ENCODE data around the gene MAST3. TPM values are rescaled to one million over a fixed set of nuclear protein-coding genes. Genes with fewer than 3 reads are reported as not detected.

The MAST3 gene
- polyA plus RNA-seq, 3 donors = 6.8 to 34.0 (median 12.4) TPM

DNA sequence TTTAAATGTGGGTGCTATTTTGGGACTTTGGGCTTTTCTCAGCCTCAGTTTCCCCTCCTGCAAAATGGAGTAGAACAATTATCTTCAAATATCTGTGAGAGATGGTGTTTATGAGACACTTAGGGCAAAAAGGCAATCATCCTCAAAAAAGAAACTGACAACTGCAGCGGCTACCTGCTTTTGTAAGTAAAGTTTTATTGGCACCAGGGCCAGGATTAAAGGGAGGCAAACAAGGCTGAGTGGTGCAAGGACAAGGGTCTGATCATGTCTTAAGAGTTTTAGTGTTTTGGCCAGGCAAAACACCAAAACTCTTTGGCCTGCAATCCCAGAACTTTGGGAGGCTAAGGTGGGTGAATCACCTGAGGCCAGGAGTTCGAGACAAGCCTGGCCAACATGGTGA lies 1.3 kb upstream of the MAST3 start:
- H3K27ac Mint-ChIP-seq = peak overlapping the region in 1 of 7 donors; percentile 4
- H3K36me3 Mint-ChIP-seq = peaks cover 3 to 5% of the 10 kb centered on the region in 2 donors

DNA sequence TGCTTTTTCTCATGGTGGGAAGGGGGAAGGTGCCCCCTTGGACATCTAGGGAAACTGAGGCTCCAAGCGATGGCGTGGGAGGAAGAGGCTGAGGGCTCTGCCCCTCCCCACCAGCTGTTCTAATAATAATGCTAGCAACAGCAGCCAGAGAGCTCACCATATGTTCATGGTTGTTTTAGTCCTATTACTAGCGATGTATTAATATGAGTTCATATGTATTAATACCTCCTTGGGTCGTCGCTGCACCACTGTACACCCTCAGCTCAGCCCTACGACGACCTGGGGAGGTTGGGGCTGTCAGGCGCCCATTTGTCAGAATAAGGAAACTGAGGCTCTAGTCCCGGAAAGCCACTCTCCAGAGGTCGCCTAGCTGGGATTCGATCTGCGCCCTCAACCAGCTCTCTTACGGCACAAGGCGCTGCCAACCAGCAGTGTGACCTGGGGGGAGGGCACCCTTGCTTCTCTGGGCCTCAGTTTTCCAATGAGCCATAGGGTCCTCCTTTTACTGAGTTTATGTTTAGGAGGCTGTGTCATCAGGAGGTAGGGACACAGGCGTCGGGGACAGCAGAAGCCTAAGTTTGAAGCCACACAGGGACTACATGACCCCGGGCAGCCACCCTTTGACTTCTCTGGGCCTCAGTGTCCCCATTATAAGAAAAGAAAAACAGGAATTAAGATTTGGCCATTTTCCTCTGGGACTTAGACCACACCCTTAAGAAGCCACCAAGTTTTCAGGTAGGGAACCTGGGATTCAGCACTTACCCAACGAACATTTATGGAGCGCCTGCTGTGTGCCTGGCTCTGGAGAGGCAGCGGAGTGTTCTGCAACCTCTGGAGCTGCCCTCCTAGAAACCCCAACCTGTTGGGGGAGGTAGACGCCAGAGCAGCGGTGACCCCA lies 664 bp downstream of the MAST3 start:
- peaks cover 29 to 36% of the 10 kb centered on the region in 2 donors for H3K4me1 ChIP-seq (ENCODE audit: control insufficient read depth in 1 of 2, insufficient read depth in 2 of 2, low read length in 2 of 2)
- H3K27ac ChIP-seq (ENCODE audit: low read depth in 1 of 2, low read length in 2 of 2) = no peak overlapping the region
- H4K20me1 ChIP-seq (ENCODE audit: insufficient read depth, low read length) = no peaks in the 10 kb centered on the region
- peaks cover 36% of the 10 kb centered on the region for H3K4me1 Mint-ChIP-seq
- H3K79me2 ChIP-seq (ENCODE audit: insufficient read depth, low read length) = no peaks in the 10 kb centered on the region
- TF ChIP-seq, protein P1, sequence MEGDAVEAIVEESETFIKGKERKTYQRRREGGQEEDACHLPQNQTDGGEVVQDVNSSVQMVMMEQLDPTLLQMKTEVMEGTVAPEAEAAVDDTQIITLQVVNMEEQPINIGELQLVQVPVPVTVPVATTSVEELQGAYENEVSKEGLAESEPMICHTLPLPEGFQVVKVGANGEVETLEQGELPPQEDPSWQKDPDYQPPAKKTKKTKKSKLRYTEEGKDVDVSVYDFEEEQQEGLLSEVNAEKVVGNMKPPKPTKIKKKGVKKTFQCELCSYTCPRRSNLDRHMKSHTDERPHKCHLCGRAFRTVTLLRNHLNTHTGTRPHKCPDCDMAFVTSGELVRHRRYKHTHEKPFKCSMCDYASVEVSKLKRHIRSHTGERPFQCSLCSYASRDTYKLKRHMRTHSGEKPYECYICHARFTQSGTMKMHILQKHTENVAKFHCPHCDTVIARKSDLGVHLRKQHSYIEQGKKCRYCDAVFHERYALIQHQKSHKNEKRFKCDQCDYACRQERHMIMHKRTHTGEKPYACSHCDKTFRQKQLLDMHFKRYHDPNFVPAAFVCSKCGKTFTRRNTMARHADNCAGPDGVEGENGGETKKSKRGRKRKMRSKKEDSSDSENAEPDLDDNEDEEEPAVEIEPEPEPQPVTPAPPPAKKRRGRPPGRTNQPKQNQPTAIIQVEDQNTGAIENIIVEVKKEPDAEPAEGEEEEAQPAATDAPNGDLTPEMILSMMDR (IDR thresholded peaks at IDR 0.05) = no peak
- peaks cover 0 to 5% of the 10 kb centered on the region in 2 donors for H3K27me3 ChIP-seq (ENCODE audit: control insufficient read depth in 2 of 2, insufficient read depth in 2 of 2, low read length in 2 of 2)
- H3K27ac Mint-ChIP-seq = peak overlapping the region in 4 of 7 donors; percentile 40 to 73 (median 65)
- H3K36me3 ChIP-seq (replicated peaks in 1 of 2; ENCODE audit: control insufficient read depth in 1 of 2, insufficient read depth in 2 of 2, low read length in 2 of 2) = no peaks in the 10 kb centered on the region
- H3K27me3 Mint-ChIP-seq (ENCODE audit: low read depth in 3 of 3) = peaks cover 14 to 20% (median 16%) of the 10 kb centered on the region in 3 donors
- peaks cover 0 to 5% of the 10 kb centered on the region in 2 donors for H3K9me3 ChIP-seq (replicated peaks in 1 of 2; ENCODE audit: control insufficient read depth in 1 of 2, insufficient read depth in 1 of 2, low read length in 2 of 2)
- peaks cover 0 to 7% (median 0%) of the 10 kb centered on the region in 7 donors for H3K9me3 Mint-ChIP-seq
- no peak for DNase-seq
- intact Hi-C loops (cut with micrococcal nuclease) = no loop called here
- H3K9ac ChIP-seq (ENCODE audit: insufficient read depth, low read length, poor library complexity, severe bottlenecking) = peak overlapping the region; percentile 50
- H3K4me2 ChIP-seq (replicated peaks; ENCODE audit: extremely low read depth, low read length, poor library complexity, severe bottlenecking) = peak overlapping the region; percentile 92
- H2AFZ ChIP-seq (ENCODE audit: insufficient read depth, low read depth, low read length, poor library complexity, severe bottlenecking) = peak overlapping the region; percentile 59
- peak overlapping the region; percentile 53 to 81 (median 55) for H3K4me3 ChIP-seq (replicated peaks in 1 of 3; ENCODE audit: low read depth in 2 of 3, low read length in 3 of 3)
- H3K36me3 Mint-ChIP-seq = peaks cover 4 to 12% of the 10 kb centered on the region in 2 donors
- WGBS (ENCODE audit: insufficient coverage) = 38% methylated on average over 10 of the region's 22 CpGs
- peak overlapping the region; percentile 81 to 90 for H3K4me3 Mint-ChIP-seq

More for the DNA sequence above, 1.3 kb upstream of the MAST3 start:
- Mint-ChIP-seq H3K4me1 (peaks cover 43% of the 10 kb centered on the region), H3K27me3 (ENCODE audit: low read depth in 3 of 3) (peaks cover 8 to 20% (median 16%) of the 10 kb centered on the region in 3 donors), H3K4me3 (no peak overlapping the region), H3K9me3 (peaks cover 0 to 9% (median 2%) of the 10 kb centered on the region in 7 donors)
- WGBS (ENCODE audit: insufficient coverage) = no CpG with 5 or more reads among the region's 2 CpGs
- Histone ChIP-seq H3K36me3 (replicated peaks in 1 of 2; ENCODE audit: control insufficient read depth in 1 of 2, insufficient read depth in 2 of 2, low read length in 2 of 2) (no peaks in the 10 kb centered on the region), H2AFZ (ENCODE audit: insufficient read depth, low read depth, low read length, poor library complexity, severe bottlenecking) (no peak overlapping the region), H3K79me2 (ENCODE audit: insufficient read depth, low read length) (no peaks in the 10 kb centered on the region), H3K4me1 (ENCODE audit: control insufficient read depth in 1 of 2, insufficient read depth in 2 of 2, low read length in 2 of 2) (peaks cover 39 to 52% of the 10 kb centered on the region in 2 donors), H3K4me3 (replicated peaks in 1 of 3; ENCODE audit: low read depth in 2 of 3, low read length in 3 of 3) (no peak overlapping the region), H3K27ac (ENCODE audit: low read depth in 1 of 2, low read length in 2 of 2) (no peak overlapping the region), H3K9ac (ENCODE audit: insufficient read depth, low read length, poor library complexity, severe bottlenecking) (no peak overlapping the region), H3K27me3 (ENCODE audit: control insufficient read depth in 2 of 2, insufficient read depth in 2 of 2, low read length in 2 of 2) (peaks cover 0 to 5% of the 10 kb centered on the region in 2 donors), H3K9me3 (replicated peaks in 1 of 2; ENCODE audit: control insufficient read depth in 1 of 2, insufficient read depth in 1 of 2, low read length in 2 of 2) (peaks cover 0 to 5% of the 10 kb centered on the region in 2 donors), H4K20me1 (ENCODE audit: insufficient read depth, low read length) (no peaks in the 10 kb centered on the region), H3K4me2 (replicated peaks; ENCODE audit: extremely low read depth, low read length, poor library complexity, severe bottlenecking) (no peak overlapping the region)
- TF ChIP-seq, protein P1 (IDR thresholded peaks at IDR 0.05) = no peak
- intact Hi-C loops (cut with micrococcal nuclease) = no loop called here
- no peak for DNase-seq

Measured in CD14-positive monocyte (primary cell).